Pericardium fibroblast (primary cell): ENCODE measurements around the gene UHRF1. TPM values are rescaled to one million over a fixed set of nuclear protein-coding genes. Genes with fewer than 3 reads are reported as not detected.

Experiments
- total RNA-seq: library from RNA; depleted of rRNA; stranded (reverse); fragments of >200 nt; gene quantifications from 2 replicates; pipeline ENCODE4 v1.2.3, GENCODE V29; 2015

UHRF1 gene
- total RNA-seq = 5.3 and 5.7 TPM in 2 replicates

GRCh38 chr19:4909156-4909896 lies at the start of gene UHRF1:
Gene UHRF1, plus strand, starts transcription at chr19:4909501. Its CDS starts 1,385 bp downstream, at chr19:4910886.

GRCh38 chr19:4867534-4868285 lies 41.6 kb upstream of the UHRF1 start, which contains the start of gene PLIN3:
Gene PLIN3, minus strand, starts transcription at chr19:4867667. Its CDS starts 6,273 bp downstream, at chr19:4861394.

GRCh38 chr19:4902796-4903195 lies 6.5 kb upstream of the UHRF1 start, which contains the start of gene ARRDC5:
Gene ARRDC5, minus strand, starts transcription at chr19:4902896. Its CDS starts 71 bp downstream, at chr19:4902825.

GRCh38 chr19:4968462-4969291 lies 59.4 kb downstream of the UHRF1 start, which contains the start of gene KDM4B:
Gene KDM4B, plus strand, starts transcription at chr19:4969113. Its CDS starts 63,778 bp downstream, at chr19:5032891.

Other genes with a start within 250 kb of the UHRF1 start
- gene MYDGF, start 239.2 kb upstream of the UHRF1 start, total RNA-seq = 71.8 and 118 TPM in 2 replicates
- 35.9 and 54.5 TPM in 2 replicates for gene DPP9, start 185.7 kb upstream of the UHRF1 start, total RNA-seq
- gene FEM1A, start 117.8 kb upstream of the UHRF1 start, total RNA-seq = 10.6 and 11.1 TPM in 2 replicates
- 3.0 and 4.3 TPM in 2 replicates for gene TICAM1, start 77.8 kb upstream of the UHRF1 start, total RNA-seq
- gene PLIN3, start 41.8 kb upstream of the UHRF1 start, total RNA-seq = 94.8 and 97.3 TPM in 2 replicates
- not detected in 2 replicates for gene ARRDC5, start 6.6 kb upstream of the UHRF1 start, total RNA-seq
- 23.9 and 28.4 TPM in 2 replicates for gene KDM4B, start 59.6 kb downstream of the UHRF1 start, total RNA-seq